T-helper 17 cell (primary cell): ENCODE data around the gene STAT6. TPM values are rescaled to one million over a fixed set of nuclear protein-coding genes. Genes with fewer than 3 reads are reported as not detected.
A peak's percentile ranks its signal among the peaks of the same experiment; 100 is the strongest.

Experiments used
- ATAC-seq: fragments of 150-1000 bp; cut with Tn5 transposase; 2 replicates; pipeline ENCODE4 v1.10.0; 2021; ENCODE audit warnings: mild to moderate bottlenecking, moderate library complexity
- DNase-seq, 3 donors: peaks; one replicate each; pipeline versions ENCODE4 v3.0.0 to v3.0.0-alpha.2; 2020 to 2021
- H3K9me3 ChIP-seq: one replicate; pipeline ENCODE4 v1.7.0; 2013; ENCODE audit warnings: low read length, mild to moderate bottlenecking; ENCODE audit not compliant: control insufficient read depth, poor library complexity, severe bottlenecking
- H3K27ac Mint-ChIP-seq: one replicate; pipeline ENCODE4 v1.8.0; 2022; ENCODE audit warnings: mild to moderate bottlenecking, moderate library complexity, mixed read lengths
- H3K27me3 Mint-ChIP-seq: one replicate; pipeline ENCODE4 v1.8.0; 2022; ENCODE audit warnings: mixed read lengths
- H3K36me3 Mint-ChIP-seq: one replicate; pipeline ENCODE4 v1.8.0; 2022; ENCODE audit warnings: low read depth, mixed read lengths
- H3K4me1 Mint-ChIP-seq: one replicate; pipeline ENCODE4 v1.8.0; 2022; ENCODE audit warnings: mild to moderate bottlenecking, mixed read lengths
- H3K4me3 Mint-ChIP-seq: one replicate; pipeline ENCODE4 v1.8.0; 2022; ENCODE audit warnings: mild to moderate bottlenecking, moderate library complexity, mixed read lengths
- total RNA-seq, 4 donors: library from RNA in 2 of 4; stranded (reverse) in 2 of 4; gene quantifications; one replicate each; pipeline ENCODE4 v1.2.3 and lab custom pipeline; 2022 to 2026

Gene STAT6
- total RNA-seq, 2 donors from 2014 or later, result 205 to 253 TPM

DNA sequence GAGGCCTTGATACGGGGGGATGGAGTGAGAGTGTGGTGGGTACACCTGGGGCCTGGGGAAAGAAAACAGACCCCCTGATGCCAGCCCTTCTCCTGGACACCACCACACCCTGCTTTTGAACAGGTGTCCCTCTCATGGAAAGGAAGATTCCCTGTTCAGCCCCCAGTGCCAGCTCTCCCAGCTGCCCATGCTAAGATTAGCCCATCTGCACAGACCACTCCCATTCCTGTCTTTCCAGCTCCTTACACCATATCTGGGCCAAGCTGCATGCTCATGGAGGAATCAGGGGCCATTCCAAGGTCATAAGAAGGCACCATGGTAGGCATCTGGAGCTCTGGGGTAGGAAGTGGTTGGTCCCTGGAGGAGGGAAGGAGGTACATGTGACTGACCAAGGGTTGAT lies 12.6 kb downstream of the STAT6 start:
- H3K27ac Mint-ChIP-seq, result no peak overlapping the region
- H3K27me3 Mint-ChIP-seq, result no peaks in the 10 kb centered on the region
- H3K4me3 Mint-ChIP-seq, result peak overlapping the region; percentile 45
- DNase-seq, result no peak
- peaks cover 24% of the 10 kb centered on the region for H3K4me1 Mint-ChIP-seq
- H3K9me3 ChIP-seq, result no peaks in the 10 kb centered on the region
- peaks cover 3% of the 10 kb centered on the region for H3K36me3 Mint-ChIP-seq
- ATAC-seq, result no peak

DNA sequence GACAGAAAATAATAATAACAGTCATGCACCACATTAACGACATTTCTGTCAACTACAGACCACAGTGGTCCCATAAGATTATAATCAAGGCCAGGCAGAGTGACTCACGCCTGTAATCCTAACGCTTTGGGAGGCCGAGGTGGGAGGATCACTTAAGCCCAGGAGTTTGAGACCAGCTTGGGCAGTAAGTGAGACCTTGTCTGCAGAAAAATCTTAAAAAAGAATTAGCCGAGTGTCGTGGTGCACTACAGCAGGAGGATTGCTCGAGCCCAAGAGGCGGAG lies 13.7 kb downstream of the STAT6 start:
- peaks cover 32% of the 10 kb centered on the region for H3K4me1 Mint-ChIP-seq

DNA sequence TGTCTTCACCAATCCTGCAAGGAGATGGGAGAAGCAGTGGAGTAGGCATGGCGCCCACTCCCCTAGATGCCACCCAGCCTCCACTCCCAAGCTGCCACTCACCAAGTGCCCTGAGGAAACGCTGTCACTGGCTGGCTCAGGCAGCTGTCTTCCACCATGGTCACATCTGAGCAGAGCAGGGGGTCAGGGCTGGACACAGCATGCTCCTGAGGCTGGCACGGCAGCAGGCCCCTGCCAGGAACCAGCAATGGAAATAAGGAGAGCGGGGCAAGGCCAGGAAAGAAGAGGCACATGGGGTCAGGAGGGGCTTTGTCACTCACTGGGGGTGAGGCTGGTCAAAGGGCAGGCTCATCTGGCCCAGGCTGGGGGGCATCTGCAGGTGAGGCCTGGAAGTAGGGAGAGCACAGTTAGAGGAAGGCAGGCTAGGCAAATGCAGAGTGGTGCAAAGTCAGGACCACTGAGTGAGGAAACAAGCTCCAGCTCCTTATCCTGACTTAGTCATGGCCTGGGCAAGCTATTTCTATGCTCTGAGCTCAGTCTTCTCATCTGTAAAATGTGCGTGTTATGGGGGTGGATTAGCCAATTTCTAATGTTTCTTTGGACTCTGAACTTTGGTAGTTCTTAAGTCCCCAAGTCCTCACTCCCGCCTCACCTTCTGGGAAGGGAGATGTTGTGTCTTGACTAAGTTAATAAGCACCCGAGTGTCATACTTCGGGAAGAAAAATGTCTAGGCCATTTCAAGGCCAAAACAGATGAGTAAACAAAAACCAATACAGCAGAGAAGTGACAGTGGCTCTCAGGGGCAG lies 14.2 kb downstream of the STAT6 start:
- DNase-seq (no peak), ATAC-seq (no peak)
- no peaks in the 10 kb centered on the region for H3K9me3 ChIP-seq
- Mint-ChIP-seq H3K36me3 (peaks cover 3% of the 10 kb centered on the region), H3K4me3 (no peak overlapping the region), H3K27me3 (no peaks in the 10 kb centered on the region), H3K4me1 (peaks cover 34% of the 10 kb centered on the region), H3K27ac (peak overlapping the region; percentile 59)

More for the DNA sequence above, 13.7 kb downstream of the STAT6 start:
- Mint-ChIP-seq H3K36me3 (peaks cover 3% of the 10 kb centered on the region), H3K27ac (peak overlapping the region; percentile 59), H3K4me3 (no peak overlapping the region), H3K27me3 (no peaks in the 10 kb centered on the region)
- no peak for DNase-seq
- no peaks in the 10 kb centered on the region for H3K9me3 ChIP-seq
- ATAC-seq, result no peak

DNA sequence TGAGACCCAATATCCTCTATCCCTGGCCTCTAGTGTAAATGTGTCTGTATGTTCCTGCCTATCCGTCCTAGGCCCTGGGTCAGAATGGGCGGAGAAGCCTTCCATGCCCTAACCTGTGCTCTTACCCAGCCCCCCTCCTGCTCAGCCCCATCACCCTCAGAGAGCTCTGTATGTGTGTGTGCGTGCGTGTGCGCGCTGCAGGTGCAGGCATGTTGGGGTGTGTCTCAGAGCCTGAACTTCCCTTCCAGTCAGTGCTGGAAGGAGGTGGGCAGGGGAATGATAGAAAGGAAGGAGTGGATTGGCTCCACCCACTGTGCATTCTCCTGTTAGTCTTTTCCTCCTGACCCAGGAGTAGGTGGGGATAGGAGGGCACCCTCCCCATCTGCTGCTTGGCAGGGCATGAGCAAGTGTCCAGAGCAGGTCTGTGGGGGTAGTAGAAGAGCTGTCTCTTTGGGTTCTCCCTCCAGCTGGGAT lies 15.0 kb downstream of the STAT6 start:
- ATAC-seq, result no peak
- Mint-ChIP-seq H3K27me3 (no peaks in the 10 kb centered on the region), H3K36me3 (peaks cover 3% of the 10 kb centered on the region), H3K4me1 (peaks cover 34% of the 10 kb centered on the region), H3K27ac (peak overlapping the region; percentile 14), H3K4me3 (no peak overlapping the region)
- no peak for DNase-seq
- H3K9me3 ChIP-seq, result no peaks in the 10 kb centered on the region

DNA sequence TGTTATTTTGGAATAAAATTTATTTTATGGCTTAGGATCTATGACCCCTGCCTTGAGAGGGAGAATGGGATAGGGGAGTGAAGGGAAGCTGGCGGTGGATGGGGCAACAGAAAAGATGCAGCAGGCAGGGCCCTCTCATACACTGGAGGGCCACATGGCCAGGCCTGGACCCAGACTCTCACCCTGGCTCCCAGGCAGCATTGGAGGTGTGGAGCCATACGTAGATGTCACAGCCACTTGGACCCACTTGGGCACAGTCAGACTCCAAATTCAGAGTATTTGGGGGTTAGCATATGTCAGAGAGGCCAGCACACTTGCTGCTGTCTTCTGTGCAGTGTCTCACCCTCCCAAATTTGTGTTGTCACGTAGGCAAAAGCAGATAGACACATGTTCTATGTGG lies 15.7 kb downstream of the STAT6 start:
- Mint-ChIP-seq H3K27ac (peak overlapping the region; percentile 43), H3K27me3 (no peaks in the 10 kb centered on the region), H3K36me3 (peaks cover 3% of the 10 kb centered on the region), H3K4me3 (no peak overlapping the region), H3K4me1 (peaks cover 38% of the 10 kb centered on the region)
- no peak for ATAC-seq
- H3K9me3 ChIP-seq, result no peaks in the 10 kb centered on the region
- DNase-seq, result no peak

DNA sequence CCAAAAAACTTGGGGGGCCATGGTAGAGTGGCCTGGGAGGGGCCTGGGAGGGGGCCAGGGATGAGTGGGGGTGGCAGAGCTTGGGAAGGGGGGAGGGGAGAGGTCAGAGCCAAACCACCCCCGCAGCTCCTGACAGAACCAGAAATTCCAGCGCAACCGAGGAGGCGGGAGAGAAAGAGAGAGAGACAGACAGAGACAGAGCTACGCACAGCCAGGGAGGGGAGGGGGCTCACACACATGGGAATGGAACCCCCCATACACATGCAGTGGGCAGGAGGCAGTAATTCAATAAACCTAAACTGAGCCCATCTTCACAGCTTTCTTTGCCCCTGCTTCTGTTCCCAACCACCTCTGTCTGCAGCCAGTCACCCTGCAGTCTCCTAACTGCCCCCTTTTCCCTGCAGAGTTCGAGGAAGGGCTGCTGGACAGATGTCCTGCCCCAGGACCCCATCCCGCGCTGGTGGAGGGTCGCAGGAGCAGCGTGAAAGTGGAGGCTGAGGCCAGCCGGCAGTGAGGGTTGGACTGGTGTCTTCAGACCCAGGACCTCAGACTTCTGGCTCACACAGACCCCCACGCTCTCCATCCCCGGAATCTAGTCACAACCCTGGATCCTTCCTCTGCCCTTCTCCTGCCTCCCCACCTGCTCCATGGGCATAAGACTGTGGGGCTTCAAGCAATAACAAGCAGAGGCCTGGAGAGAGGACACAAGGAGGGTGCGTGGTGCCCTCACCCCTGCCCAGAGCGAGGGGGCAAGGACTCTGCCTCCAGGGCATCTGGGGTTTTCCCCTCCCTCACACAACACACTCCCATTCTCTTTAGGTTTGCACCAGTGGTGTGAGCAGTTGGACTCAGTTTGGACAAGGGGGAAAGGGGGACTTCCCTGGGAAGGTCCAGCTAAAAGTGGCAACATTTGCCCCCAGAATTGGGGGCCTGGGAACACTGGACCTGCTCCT lies 16.7 kb downstream of the STAT6 start:
- Mint-ChIP-seq H3K27ac (peak overlapping the region; percentile 92), H3K36me3 (peaks cover 2% of the 10 kb centered on the region), H3K4me3 (peak overlapping the region; percentile 53), H3K4me1 (peaks cover 39% of the 10 kb centered on the region), H3K27me3 (no peaks in the 10 kb centered on the region)
- H3K9me3 ChIP-seq, result no peaks in the 10 kb centered on the region
- no peak for DNase-seq
- no peak for ATAC-seq

DNA sequence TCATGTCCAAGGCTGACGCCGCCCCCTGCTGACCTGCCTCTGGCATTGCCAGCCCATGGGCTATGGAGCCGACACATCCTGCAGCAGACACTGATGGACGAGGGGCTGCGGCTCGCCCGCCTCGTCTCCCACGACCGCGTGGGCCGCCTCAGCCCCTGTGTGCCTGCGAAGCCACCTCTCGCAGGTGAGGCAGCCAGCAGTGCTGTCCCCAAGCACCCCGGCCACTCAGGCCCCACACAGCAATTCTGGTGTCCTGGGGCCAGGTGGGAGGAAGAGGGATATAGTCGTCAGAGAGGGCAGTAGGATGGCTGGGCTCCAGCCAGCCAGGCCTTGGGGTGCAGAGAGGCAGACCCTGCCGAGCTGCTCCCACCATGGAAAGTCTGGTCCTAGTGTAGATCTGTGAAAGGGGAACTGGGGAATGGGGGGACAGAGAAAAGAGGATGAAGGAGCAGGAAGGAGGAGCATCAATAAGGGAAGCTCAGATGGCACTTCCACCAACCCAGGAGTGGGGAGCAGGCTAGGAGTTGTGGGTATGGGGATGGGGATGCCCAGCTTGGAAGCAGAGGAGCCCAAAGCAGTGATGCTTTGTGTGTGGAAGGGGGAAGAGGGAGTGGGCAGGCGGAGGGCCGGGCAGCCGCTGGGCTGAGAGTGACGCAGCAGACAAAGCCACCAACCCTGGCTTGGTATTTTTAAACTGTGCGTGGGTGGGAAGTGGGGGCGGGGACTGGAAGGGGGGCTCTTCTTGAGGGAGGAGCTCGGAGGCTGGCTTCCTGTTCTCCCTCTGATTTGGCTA lies 17.6 kb downstream of the STAT6 start:
- Mint-ChIP-seq H3K27ac (peak overlapping the region; percentile 92), H3K36me3 (no peaks in the 10 kb centered on the region), H3K27me3 (no peaks in the 10 kb centered on the region), H3K4me3 (peak overlapping the region; percentile 74), H3K4me1 (peaks cover 36% of the 10 kb centered on the region)
- DNase-seq (peak in 1 of 3 donors; percentile 34), ATAC-seq (peak; percentile 44)
- H3K9me3 ChIP-seq, result no peaks in the 10 kb centered on the region

DNA sequence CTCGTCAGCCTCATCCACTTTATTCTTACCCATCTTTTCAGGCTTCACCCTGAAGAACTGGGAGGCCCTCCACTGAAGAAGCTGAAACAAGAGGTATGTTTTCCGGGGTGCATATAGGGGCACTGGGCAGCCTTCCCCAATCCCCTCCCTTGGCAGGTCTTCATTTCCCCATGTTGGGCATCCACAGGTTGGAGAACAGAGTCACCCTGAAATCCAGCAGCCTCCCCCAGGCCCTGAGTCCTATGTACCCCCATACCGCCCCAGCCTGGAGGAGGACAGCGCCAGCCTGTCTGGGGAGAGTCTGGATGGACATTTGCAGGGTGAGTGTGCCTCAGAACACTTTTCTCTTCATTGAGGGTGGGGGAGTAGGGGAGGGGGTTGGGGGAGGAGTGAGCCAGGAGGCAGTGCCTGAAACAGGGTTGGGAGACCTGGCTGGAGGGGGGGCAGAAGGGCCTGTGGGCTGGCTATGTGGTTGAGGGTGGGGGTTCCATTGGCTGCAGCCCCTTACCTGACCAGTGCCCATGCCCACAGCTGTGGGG lies 18.2 kb downstream of the STAT6 start:
- Mint-ChIP-seq H3K36me3 (no peaks in the 10 kb centered on the region), H3K27ac (peak overlapping the region; percentile 92), H3K4me1 (peaks cover 41% of the 10 kb centered on the region), H3K4me3 (no peak overlapping the region), H3K27me3 (no peaks in the 10 kb centered on the region)
- DNase-seq (no peak), ATAC-seq (no peak)
- H3K9me3 ChIP-seq, result no peaks in the 10 kb centered on the region

DNA sequence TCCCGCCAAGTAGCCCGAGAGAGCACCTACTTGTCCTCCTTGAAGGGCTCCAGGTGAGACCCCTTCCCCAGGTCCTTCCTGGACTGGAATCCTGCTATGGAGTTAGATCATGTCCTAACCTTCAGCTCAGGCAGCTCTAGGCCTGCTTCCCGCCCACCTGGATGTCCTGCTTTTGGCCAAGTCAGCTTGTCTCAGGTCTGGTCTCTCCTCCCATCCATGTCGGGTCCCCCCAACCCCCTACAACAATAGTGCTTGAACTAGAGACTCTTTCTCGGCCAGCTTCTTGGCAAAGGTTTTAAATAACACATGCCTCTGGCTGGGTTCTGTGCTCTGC lies 18.7 kb downstream of the STAT6 start:
- peaks cover 43% of the 10 kb centered on the region for H3K4me1 Mint-ChIP-seq

DNA sequence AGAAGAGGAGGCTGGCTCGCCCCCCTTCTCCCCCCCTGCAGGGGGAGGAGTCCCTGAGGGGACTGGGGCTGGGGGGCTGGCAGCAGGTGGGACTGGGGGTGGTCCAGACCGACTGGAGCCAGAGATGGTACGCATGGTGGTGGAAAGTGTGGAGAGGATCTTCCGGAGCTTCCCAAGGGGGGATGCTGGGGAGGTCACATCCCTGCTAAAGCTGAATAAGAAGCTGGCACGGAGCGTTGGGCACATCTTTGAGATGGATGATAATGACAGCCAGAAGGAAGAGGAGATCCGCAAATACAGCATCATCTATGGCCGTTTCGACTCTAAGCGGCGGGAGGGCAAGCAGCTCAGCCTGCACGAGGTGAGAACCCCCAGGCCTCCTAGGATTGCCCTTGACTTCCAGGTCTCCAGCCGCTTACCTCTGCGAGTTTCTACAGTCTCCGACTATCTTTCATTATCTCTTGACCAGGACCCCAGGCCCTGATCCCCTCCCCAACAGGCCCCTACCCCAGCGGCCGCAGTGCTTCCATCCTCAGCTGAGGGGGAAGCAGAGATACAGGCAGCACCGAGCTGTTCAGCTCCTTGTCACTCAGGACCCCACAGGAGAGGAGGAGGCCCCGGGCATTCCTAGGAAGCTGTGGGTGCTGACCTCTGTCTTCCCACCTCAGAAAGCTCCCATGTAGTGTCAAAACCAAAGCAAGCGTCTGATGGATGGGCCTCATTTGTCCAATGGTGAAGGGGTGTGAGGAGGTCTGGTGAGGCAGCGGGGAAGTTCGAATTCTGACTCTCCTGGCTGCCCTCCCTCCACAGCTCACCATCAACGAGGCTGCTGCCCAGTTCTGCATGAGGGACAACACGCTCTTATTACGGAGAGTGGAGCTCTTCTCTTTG lies 19.3 kb downstream of the STAT6 start:
- H3K36me3 Mint-ChIP-seq, result no peaks in the 10 kb centered on the region

More for the DNA sequence above, 18.7 kb downstream of the STAT6 start:
- H3K9me3 ChIP-seq, result no peaks in the 10 kb centered on the region
- H3K4me3 Mint-ChIP-seq, result peak overlapping the region; percentile 41
- H3K36me3 Mint-ChIP-seq, result no peaks in the 10 kb centered on the region
- ATAC-seq (no peak), DNase-seq (no peak)
- H3K27me3 Mint-ChIP-seq, result no peaks in the 10 kb centered on the region
- H3K27ac Mint-ChIP-seq, result peak overlapping the region; percentile 92

DNA sequence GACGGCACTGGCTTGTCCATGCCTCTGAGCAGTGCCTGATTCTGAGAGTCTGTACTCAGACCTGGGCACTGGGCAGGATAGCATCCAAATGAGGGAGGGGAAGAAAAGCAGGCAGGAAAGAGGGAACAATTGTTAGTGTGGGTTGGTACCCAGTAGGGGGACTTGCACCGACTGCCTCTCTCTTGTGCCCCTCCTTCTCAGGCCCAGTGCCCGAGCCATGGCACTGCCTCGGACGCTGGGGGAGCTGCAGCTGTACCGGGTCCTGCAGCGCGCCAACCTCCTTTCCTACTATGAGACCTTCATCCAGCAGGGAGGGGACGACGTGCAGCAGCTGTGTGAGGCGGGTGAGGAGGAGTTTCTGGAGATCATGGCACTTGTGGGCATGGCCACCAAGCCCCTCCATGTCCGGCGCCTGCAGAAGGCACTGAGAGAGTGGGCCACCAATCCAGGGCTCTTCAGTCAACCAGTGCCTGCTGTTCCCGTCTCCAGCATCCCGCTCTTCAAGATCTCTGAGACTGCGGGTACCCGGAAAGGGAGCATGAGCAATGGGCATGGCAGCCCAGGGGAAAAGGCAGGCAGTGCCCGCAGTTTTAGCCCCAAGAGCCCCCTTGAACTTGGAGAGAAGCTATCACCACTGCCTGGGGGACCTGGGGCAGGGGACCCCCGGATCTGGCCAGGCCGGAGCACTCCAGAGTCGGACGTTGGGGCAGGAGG lies 20.1 kb downstream of the STAT6 start:
- peaks cover 47% of the 10 kb centered on the region for H3K4me1 Mint-ChIP-seq
- peak overlapping the region; percentile 11 for H3K27ac Mint-ChIP-seq
- H3K4me3 Mint-ChIP-seq, result peak overlapping the region; percentile 61
- no peaks in the 10 kb centered on the region for H3K27me3 Mint-ChIP-seq
- ATAC-seq (no peak), DNase-seq (no peak)
- no peaks in the 10 kb centered on the region for H3K36me3 Mint-ChIP-seq
- H3K9me3 ChIP-seq, result no peaks in the 10 kb centered on the region

More for the DNA sequence above, 19.3 kb downstream of the STAT6 start:
- H3K27ac Mint-ChIP-seq, result peak overlapping the region; percentile 11
- peak overlapping the region; percentile 41 for H3K4me3 Mint-ChIP-seq
- peaks cover 45% of the 10 kb centered on the region for H3K4me1 Mint-ChIP-seq
- H3K9me3 ChIP-seq, result no peaks in the 10 kb centered on the region
- DNase-seq, result no peak
- no peak for ATAC-seq
- no peaks in the 10 kb centered on the region for H3K27me3 Mint-ChIP-seq
